Activated CD4-positive, CD25-positive, alpha-beta regulatory T cell treated with anti-CD3 and anti-CD28 coated beads, Interleukin-2, amount 50 U/mL, for 72 hours (primary cell): Measurements from ENCODE around the gene HFE.
"Not testable (repeated sequence)": the region's sequence is repeated elsewhere in the genome, so short reads cannot be mapped to it uniquely, and the experiment has no call there.

ENCODE experiments used
- DNase-seq: peaks from one replicate; pipeline ENCODE4 v3.0.0; 2021

Gene HFE

DNA sequence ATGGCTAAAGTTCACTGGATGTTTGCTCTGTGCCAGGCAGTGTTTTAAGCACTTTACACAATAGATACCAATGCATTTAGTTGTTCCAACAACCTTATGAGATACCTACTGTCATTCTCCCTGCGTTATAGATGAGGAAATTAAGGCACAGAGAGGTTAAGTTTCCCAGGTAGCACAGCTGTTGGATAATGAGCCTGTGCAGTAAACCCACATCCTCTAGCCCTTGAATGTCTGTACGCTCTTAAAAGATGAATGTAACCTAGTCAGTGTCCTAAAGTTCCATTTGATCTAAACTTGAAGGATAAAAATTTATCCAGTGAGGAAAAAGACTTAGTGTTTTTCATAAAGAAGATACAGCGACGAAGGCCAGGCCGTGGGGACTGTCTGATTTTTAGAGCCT, 28.0 kb downstream of the HFE start:
- no peak for DNase-seq

DNA sequence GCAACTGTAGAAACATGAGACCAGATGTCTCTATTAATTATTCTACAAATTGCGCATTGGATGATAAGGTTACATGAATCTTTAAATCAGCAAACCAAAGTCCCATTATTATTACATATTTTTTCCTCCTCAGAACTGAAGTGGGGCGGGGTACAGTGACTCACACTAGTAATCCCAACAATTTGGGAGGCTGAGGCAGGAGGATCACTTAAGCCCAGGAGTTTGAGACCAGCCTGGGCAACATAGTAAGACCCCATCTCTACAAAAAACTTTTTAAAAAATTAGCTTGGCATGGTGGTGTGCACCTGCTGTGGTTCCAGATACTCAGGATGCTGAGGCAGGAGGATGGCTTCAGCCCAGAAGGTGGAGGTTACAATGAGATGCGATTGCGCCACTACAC, 29.0 kb downstream of the HFE start:
- no peak for DNase-seq

DNA sequence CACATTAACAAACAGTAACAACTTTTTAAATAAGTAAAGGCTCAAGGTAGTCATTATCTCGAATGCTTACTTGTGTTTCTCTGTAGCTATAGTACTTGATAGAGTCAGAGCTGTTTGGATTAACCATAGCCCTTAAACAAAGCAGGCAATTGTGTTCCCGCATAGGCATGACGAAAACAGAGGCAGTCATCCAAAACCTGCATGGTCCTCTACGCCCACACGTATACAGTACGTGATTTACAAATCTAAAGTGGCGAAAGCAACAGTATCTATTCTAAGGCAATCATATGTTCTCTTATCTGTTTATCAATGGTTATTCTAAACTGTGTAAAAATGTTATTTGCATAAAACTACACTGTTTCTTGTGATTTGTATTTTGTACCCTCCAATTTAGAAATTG, 31.8 kb downstream of the HFE start:
- DNase-seq, result no peak

DNA sequence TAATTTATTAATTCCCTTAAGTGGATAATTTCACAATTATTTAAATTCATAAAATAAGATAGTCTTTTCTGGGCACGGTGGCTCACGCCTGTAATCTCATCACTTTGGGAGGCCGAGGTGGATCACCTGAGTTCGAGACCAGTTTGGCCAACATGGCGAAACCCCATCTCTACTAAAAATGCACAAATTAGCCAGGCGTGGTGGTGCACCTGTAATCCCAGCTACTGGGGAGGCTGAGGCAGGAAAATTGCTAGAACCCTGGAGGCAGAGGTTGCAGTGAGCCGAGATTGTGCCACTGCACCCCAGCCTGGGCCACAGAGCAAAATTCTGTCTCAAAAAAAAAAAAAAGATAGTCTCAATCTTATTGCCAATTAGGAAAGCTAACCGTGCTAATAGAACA, 32.9 kb downstream of the HFE start:
- not testable (repeated sequence) for DNase-seq

DNA sequence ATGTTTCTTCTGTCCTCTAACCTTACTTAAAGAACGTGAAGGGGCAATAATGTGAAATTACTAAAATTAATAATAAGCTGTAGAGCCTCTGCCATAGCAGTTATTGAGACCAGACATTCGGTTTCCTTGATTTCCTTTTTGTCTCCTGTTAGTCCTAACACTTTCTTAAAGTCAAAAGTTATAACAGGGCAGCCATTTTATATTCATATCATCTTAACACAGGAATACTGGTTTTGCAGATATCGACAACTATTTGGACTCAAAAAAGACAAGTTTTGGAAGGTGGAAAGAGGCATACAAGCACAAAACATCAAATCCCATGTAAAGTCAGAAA, 33.5 kb downstream of the HFE start:
- no peak for DNase-seq

DNA sequence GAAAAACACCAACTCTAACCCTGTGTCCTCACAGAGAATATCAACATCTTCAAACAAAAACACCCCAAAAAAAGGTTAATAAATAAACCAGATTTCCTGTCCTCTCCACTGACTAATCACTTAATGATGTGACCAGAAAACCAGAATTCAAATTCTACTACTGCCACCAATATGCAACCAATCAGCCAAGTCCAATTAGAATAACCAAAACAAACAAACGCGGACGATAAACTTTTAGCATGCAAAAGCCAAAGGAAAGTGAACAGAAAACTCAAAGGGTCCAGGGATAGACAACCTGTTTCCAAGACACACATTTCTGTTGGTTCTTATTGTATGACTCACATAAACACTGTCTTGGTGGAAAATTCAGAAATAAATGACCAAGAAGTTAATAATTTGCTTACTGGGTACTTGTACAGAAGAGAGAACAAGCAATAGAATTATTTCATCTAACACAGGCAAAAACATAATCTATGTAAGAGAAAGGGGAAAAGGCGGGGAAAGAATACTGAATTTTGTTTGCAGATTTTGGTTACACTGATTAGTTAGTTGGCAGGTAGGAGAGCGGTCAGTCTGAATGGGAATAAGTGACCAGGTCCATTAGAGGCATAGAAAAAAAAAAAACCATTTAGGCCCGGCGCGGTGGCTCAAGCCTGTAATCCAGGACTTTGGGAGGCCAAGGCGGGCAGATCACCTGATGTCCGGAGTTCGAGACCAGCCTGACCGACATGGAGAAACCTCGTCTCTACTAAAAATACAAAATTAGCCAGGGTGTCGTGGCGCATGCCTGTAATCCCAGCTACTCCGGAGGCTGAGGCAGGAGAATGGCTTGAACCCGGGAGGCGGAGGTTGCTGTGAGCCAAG, 34.1 kb downstream of the HFE start:
- no peak for DNase-seq

DNA sequence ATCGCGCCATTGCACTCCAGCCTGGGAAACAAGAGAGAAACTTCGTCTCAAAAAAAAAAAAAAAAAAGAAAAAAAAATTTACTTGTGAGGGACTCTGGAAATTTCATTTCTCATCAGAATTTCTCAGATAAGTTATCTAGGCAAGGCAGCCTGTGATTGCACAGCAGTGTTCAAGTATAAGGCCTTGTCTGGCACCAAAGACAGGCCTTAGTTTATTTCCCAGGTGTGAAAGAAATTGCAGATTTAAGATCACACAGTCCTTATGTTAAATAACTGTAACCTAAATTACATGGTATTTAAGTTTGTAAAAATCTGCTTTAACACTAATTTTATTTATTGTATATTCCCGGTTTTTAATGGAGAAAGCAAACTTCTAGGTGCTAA, 34.8 kb downstream of the HFE start:
- no peak for DNase-seq

DNA sequence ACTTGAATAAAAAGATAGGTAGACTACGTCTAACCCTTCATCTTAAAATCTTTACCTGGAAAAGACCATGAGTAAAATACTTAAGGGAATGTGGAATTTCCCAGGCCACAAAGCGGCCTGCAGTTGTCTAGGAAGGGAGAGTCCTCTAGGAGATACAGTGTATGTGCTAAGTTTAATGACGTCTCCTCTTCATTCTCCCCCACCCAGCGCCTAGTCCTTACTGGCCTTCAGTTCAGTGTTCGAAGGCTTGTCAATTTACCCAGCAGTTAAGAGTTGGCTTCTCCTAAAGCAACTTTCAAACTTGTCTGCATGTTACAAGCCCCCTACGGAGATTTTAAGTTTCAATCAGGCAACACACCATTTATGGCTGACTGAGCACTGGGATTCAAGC, 35.2 kb downstream of the HFE start:
- DNase-seq, result no peak

DNA sequence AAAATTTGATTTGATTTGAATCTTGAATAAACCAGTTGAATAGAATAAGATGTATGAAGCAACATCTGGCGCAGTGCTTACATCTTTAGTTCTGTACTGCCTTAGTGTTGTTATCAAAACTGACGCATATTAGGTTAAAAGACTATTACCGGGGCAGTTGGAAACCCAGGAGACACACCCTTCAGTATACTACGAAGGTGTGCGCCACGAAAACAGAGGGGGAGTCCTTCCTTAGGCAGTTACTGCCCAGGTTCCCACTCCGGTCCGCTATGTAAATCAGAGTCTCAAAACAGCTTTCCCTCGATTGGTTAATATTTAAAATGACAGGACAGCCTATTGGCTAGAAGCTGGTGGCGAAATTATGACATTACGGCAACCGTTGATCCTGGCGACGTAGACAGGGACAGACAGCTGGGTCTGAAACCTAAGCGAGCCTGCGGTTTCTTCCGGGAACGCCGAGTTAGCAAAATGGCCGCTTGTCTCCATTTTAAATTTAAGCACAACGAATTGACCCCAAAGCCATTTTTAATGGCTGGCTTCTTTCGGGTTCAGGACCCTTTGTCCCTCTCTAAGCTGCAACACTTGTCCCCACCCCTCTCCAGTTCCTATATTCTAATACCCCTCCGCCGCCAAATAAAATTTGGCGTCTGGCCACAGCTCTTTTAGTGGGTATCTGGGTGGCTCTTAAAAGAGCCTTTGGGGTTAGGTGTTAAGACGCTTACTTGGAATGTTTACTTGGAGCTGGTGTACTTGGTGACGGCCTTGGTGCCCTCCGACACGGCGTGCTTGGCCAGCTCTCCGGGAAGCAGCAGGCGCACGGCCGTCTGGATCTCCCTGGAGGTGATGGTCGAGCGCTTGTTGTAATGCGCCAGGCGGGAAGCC, 35.8 kb downstream of the HFE start:
- peak; percentile 83 for DNase-seq

DNA sequence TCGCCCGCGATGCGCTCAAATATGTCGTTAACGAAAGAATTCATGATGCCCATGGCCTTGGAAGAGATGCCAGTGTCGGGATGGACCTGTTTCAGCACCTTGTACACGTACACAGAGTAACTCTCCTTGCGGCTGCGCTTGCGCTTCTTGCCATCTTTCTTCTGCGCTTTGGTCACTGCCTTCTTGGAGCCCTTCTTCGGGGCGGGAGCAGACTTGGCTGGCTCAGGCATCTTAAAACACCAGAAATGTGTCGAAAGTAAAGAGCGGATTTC, 36.4 kb downstream of the HFE start:
- DNase-seq, result peak; percentile 78

DNA sequence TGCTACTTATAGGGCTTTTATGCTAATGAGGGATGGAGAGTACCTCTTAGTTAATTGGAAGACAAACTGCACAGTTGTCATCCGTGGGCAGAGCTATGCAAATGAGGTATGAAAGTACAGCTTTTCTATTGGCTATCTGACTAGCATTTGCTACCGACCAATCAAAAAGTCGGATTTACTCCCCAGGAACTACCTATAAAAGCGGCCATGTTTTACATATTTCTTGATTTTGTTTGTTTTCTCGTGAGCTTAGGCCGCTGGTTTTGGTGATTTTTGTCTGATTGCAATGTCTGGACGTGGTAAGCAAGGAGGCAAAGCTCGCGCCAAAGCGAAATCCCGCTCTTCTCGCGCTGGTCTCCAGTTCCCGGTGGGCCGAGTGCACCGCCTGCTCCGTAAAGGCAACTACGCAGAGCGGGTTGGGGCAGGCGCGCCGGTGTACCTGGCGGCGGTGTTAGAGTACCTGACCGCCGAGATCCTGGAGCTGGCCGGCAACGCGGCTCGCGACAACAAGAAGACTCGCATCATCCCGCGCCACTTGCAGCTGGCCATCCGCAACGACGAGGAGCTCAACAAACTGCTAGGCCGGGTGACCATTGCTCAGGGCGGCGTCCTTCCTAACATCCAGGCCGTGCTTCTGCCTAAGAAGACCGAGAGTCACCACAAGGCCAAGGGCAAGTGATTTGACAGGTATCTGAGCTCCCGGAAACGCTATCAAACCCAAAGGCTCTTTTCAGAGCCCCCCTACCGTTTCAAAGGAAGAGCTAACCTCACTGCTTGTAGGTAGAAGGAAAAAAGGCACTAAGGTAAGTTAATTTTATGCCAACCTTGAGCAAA, 36.9 kb downstream of the HFE start:
- peak; percentile 79 for DNase-seq

DNA sequence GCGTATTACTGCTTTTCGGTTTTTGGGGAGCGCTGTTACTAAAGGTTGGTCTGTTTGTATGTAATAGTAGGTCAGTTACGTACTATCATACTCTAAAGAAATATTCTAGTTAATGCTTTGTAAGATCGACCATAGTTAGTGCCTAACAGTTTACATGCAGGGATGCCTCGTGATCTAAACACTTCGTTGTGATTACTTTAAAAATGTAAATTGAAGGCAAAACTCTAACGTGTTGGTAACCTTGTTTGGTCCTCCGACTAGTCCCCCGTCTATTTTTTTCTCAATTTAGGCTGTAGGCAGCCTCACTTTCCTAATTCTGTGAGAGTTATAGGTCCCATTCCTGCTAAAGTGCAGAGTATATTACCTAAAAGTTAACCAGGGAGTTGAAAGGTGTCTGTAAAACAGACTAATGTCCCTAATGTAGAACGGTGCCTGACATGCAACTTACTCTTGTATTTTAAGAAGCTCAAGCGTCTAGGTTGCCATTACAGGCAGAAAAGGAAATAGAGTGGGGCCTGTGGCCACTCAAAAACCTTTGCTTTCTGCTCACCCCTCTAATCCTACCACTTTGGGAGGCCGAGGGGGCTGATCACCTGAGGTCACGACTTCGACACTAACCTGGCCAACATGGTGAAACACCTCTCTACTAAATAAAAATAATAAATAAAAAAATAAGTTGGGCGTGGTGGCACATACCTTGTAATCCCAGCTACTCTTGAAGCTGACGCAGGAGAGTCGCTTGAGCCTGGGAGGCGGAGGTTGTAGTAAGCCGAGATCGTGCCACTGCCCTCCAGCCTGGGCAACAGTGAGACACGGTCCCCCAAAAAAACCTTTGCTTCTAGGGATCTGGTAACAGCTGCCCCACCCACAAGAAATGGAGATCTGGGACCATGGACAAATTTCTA, 37.8 kb downstream of the HFE start:
- no peak for DNase-seq

DNA sequence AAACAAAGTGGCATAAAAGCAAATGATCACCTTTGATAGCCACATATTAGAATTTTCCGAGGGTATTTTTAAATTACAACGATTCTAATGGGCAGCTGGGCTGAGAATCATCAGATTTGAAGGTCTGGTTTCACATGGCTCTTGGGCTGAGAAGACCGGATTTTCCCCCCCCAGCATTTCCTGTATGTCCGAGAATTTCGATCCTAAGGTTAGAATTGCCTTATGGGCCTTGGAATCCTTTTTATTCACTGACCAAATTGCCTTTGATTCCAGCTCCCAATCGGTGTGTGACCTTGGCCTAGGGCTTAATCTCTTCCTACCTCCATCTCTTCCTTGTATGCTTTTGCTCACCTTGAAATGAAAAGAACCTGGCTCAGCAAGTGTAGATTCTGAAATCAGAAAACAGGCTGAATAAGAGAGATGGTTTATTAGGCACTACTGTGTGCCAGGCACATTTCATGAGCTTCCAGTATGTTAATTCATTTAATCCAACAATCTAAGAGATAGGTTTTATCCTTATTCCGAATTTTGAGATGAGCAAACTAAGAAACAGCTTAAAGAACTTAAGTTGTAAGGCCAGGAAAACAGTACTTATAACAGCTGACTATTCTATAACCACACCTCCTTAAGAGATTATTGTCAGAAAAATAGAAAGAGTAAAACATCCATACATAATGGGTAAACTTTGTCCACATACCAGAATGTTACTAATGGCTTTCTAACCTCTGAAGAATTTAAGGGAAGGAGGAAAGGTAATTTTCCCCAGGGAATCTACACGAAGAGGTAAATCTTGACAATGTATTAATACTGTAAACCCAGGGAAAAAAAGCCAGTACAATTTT, 39.4 kb downstream of the HFE start:
- no peak for DNase-seq

DNA sequence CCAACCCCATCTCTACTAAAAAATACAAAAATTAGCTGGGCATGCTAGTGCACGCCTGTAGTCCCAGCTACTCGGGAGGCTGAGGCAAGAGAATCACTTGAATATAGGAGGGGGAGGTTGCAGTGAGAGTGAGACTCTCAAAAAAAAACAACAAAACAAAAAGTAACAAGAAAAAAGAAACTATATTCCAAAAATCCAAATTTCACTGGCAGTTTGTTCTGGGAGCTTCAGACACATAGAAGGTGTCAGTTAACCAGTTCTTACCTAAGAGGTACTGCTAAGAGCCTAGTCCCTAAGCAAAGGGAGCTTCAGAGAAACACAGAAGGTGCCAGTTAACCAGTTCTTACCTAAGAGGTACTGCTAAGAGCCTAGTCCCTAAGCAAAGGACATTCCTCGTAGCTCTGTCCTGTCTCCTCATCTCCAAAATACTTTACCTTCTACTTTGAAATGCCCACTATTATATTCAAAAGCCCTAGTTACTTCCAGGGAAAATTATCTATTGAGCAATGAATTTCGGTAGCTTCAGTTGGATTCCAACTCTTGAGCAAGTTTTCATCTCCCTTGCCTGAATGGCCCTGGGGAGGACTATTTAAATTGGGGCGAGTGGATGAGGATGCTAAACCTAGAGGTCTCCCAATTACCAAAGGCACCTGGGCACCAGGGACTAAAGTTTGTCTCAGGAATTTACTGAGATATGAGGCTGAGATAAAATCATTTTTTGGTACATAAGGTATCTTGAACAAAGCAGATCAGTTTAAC, 41.0 kb downstream of the HFE start:
- DNase-seq, result no peak

DNA sequence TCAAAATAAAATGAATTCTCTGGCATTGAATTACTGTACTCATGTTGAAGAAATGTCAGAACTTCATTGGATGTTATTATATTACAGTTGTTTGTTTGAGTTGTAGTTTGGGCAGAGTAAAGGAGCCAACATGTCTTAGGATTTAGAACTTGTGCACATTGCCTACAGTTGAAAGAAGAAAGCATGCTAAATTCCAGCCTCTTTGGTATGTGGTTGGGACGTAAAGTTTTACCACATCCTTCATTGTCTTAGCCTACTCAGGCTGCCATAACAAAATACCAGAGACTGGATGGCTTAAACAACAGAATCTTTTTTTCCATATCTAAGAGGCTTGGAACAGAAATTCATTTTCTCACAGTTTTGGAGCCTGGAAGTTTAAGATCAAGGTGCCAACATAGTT, 42.4 kb downstream of the HFE start:
- no peak for DNase-seq

DNA sequence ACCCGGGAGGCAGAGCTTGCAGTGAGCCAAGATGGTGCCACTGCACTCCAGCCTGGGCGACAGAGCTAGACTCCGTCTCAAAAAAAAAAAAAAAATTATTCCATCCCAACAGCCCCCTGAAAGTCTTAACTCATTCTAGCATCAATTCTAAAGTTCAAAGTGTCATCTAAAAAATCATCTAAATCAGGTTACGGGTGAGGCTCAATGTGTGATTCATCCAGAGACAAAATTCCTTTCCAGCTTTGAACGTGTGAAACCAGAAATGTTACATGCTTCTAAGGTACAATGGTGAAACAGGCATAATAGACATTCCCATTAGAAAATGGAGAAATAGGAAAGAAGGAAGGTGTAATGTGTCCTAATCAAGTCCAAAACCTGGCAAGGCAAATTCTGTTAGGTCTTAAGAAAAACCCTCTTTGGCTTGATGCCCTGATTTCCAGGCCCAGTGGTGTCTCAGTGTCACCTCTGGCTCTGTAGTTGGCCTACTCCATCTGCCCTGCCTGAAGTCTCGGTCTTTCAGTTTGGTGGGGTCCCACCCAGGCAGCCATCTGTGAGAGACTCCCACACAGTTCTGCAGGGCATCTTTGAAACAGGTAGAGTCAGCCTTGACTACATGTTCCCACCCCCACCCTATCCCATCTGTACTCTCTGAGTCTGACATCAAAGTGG, 43.5 kb downstream of the HFE start:
- DNase-seq, result no peak

DNA sequence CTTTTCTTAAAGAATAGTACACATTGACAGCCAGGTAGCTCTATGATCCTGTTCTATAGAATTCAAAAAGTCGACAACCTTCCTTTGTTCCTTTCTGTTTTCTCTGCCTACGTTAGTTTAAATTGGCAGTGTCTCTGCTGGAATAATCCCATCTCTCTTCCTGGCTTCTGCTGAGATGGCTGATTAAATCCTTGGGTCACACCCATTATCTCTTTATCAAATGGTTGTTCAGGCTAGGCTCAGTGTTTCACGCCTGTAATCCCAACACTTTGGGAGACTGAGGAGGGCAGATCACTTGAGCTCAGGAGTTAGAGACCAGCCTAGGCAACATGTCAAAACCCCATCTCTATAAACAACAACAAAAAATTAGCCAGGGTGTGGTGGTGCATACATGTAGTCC, 44.4 kb downstream of the HFE start:
- no peak for DNase-seq

DNA sequence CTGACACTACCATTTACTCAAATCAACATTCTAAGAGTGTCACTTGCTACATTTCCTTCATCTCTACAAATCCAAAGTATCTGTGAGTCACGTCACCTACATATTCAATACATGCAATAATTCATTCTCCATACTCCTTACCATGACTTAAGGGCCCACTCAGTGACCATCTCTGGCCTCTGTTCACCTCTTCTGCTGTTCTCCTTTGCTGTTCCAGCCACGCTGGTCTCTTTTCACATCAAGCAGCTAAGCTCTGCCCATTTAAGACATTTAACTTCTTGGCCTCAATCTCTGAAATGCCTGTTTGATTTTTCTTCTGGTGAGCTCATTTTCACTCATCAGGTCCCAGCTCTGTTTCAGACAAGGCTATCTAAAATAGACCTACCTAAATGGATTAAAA, 46.5 kb downstream of the HFE start:
- DNase-seq, result no peak

DNA sequence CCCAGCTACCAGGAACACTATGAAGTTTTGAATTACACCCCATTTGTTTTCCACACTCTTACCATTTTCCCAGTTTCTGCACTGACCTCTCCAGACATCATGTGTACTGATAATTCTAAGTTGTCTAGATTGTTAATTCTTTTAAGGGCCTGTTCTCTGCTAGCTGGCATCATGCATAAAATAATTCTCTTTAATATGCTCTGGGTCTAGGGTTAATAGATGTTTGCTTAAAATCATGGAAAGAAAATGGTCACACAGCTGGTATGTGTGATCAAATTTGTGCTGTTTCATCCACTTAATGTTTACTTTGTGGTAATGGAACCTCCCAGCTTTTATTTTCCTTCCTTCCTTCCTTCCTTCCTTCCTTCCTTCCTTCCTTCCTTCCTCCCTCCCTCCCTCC, 49.1 kb downstream of the HFE start:
- no peak for DNase-seq

DNA sequence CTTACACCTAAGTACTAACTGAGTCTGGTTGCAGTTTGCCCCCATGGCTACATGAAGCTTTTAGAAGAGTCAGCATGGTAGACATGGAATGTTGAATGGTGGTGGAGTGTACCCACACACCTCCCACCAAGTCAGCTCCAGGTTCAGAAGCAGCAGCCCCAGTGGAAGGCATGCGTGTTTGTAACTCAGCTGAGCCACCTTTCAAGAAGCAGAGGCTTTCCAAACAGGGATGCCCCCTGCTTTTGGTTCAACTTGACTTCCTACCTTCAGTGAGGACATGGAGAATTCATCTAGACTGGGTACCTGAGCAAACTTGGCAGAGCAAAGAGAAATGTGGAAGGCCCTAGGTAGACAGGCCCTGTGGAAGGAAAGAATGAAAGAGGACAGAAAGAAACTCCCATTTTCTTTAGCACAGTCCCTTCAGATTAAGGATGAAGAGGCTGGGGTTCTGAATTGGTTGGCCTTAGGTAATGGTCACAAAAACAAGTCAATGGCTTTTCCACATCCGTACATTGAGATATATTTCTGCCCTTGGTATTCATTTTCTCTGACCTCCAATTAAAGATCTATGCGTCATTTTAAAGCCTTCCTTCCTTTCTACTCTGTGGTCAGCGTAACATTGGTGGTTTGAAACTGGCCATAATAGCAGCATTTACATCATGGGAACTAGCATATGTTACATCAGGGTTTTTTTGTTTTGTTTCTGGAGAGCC, 53.2 kb downstream of the HFE start:
- no peak for DNase-seq
